GM19099 (cell line): ENCODE measurements around the gene SMIM10L2A.

ENCODE experiments used
- POLR2A ChIP-seq: IDR thresholded peaks from 3 replicates; pipeline ENCODE4 v1.6.1; 2011; ENCODE audit warnings: low read depth; ENCODE audit not compliant: insufficient read length; ENCODE audit errors: extremely low read depth

The SMIM10L2A gene

DNA sequence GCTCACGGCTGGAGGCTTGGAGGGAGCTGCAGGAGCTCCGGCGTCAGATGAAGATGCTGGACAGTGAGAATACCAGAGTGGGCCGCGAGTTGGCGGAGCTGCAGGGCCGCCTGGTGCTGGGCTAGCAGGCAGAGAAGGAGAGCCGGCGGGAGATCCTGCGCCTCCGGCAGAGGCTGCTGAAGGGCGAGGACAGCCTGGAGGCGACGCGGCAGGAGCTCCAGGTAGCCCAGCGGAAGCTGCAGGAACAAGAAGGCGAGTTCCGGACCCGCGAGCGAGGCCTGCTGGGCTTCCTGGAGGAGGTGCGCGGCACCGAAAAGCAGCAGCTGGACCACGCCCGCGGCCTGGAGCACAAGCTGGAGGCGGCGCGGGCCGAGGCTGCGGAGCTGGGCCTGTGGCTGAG lies 14.7 kb downstream of the SMIM10L2A start:
- TF ChIP-seq POLR2A = no peak

DNA sequence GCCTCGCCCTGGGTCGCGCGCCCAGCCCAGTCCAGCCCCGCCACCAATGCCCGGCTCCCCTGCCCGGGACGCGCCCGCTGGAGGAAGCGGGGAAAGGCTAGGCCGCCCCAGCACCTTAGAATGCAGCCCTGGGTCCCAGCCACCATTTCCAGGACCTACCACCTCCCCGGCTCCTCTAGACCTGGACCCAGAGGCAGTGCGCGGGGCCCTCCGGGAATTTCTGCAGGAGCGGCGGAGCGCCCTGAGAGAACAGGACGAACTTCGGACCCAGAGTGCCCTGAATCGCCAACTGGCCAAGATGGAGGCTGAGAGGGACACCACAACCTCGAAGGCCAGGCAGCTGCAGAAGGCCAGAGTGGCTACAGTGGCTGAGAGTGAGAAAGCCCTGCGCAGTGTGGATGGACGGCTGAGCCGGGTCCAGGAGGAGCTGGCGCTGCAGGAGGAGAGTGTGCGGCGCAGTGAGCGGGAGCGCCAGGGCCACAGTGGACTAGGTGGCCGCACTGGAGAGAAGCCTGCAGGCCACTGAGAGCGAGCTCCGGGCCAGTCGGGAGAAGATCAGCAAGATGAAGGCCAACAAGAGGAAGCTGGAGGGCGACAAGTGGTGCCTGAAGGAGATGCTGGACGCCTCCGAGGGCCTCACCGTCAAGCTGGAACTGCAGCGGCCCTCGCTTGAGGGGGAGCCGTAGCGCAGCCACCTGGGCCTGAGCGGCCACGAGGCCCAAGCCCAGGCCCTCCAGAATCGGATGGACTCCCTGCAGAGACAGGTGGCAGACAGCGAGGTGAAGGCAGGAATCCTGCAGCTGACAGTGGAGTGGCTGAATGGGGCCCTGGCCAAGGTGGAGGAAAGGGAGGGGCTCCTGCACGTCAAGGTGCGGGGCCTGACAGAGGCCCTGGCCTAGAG lies 15.5 kb downstream of the SMIM10L2A start:
- TF ChIP-seq POLR2A = no peak

DNA sequence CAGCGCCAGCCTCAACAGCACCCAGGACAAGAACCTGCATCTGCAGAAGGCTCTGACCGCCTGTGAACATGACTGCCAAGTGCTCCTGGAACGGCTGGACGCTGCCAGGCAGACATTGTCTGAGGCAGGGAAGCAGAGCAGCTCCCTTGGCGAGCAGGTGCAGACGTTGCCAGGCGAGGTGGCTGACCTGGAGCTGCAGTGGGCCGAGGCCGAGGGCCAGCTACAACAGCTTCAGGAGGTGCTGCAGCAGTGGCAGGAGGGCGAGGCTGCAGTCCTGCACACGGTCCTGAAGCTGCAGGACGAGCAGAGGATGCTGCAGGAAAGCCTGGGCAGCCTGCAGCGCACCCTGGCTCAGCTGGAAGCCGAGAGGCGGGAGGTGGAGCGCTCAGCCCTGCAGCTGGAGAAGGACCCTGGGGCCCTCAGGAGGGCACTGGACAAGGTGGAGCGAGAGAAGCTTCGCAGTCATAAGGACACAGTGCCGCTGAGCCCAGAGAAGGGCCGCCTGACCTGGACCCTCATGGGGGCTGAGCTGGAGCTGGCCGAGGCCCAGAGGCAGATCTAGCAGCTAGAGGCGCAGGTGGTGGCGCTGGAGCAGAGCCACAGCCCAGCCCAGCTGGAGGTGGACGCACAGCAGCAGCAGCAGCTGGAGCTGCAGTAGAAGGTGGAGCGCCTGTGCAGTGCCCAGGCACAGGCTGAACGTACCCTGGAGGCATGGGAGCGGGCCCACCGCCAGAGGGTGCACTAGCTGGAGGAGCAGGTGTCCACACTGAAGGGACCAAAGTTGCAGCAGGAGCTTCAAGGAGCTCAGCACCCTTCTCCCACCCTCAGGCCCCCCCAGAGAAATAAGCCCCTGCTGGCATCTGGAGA lies 16.4 kb downstream of the SMIM10L2A start:
- no peak for TF ChIP-seq POLR2A

DNA sequence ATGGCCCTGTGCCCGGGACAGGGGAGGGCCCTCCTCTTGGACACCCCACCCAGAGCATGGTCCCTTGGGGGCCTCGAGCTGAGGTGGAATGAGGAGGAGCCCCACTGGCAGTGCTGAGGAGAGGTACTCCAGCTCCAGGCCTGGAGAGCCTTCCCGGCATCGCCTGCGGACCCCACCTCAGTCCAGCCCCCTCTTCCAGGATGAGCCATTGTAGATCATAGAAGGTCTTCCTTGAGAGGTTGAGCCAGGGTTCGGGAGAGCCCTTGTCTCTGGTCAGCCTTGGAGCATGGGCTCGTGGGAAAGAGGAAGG lies 16.9 kb downstream of the SMIM10L2A start:
- no peak for TF ChIP-seq POLR2A

DNA sequence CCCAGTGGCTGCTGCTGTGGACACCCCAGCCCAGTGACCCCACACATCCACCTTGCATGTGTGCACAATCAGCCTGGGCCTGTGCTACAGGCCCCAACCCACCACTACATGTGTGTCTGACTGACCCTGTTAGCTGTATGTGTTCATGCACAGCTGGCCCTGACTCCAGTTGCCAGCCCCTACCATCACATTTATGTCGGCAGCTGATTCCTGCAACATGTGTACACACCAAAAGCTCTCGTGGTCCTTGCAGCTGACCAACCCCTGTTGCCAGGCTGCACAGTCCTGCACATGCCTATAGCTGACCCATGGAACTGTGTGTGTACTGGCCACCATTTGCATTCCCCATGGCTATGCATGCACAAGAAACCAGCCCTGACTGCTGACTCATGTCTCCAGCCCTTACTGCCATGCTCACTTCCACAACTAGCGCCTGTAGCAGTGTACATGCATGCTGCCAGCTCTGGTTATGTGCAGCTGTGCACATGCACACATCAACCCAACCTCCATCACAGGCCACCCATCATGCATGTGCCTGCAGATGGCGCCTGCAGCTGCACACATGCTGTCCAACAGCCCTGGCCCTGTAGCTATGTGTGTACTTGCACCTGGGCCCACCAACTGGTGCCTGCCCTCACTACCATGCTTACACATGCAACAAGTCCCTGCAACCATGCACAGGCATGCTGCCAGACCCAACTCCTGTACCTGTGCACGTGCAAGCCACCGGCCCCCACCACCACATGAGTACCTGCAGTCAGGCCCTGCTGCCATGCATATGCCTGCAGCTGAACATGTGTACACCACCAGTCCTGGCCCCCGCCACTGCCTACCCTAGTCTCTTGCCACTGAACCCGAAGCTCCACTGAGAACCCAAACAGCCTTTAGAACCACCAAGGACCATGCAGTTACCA lies 28.1 kb downstream of the SMIM10L2A start:
- no peak for TF ChIP-seq POLR2A

DNA sequence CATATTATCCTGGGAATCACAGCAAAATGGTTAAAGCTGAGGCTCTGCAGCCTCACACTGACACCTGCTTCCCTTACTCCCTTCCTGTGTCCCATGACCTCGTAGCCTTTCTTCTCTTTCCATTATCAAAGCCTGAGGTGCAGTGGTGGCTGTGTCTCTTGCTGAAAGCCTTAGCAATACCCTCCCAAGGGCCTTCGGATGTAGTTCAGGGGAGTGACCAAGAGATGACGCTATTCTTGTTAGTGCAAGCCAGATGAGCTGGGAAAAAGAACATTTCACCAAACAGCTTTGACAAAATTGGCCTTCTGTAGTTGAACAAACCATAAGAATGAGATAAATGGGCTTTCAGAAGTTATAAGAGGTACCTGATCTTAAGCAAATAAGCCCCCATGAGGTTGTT lies 31.6 kb downstream of the SMIM10L2A start:
- TF ChIP-seq POLR2A = no peak

DNA sequence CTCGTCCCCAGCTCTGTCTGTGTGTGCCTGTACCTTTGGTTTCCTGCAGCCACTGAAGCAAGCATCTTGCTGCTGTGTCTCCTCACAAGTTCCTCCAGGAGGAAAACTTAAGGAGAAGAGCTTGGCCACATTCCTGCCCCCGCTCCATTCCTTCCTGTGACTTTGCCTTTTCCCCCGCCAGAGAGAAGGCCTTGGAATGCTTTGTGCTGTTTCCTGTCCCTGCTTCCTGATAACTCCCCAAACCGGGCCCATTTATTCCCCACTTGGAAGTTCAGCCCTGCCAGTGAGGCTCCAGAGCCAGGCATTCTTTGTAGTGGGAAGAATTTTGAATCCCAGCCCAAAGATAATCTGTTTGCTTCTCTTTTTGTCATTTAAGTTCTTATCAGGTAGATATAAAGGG lies 33.1 kb downstream of the SMIM10L2A start:
- no peak for TF ChIP-seq POLR2A

DNA sequence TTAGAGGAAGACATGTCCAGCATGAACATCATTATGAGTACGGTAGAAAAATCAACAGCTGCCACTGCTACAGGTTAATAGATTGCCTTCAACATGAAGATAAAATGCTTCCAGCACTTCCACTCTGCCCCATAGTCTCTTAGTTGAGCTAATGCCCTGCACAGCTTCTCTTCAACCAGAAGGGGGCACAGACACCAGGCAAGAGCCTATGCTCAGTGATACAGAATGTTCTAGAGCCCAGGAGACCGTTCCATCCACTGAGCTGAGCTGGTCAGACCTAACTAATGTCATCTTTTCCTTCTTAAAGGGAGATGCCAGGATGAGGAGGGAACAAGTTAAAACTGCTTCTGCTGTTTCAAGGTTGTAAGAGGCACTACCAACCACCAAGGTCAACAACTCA lies 42.2 kb downstream of the SMIM10L2A start:
- no peak for TF ChIP-seq POLR2A

DNA sequence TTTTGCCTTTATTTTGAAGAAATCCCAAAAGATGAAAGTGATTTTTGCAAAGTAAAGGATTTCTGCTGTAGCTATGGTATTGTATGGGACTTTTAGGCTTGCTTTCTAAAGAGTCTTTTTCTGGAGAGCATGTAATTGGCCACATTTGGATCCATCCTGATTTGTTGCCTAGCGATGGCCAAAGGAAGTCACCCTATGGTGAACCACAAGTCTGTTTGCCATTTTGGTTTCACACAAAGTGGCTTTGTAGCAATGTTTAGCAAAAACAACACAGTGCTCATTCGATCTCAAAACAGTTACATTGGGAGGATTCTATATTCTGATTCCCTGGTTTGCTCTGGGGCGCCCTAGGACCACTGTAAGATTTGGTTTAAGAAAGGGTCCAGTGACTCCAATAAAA lies 54.6 kb downstream of the SMIM10L2A start:
- no peak for TF ChIP-seq POLR2A

DNA sequence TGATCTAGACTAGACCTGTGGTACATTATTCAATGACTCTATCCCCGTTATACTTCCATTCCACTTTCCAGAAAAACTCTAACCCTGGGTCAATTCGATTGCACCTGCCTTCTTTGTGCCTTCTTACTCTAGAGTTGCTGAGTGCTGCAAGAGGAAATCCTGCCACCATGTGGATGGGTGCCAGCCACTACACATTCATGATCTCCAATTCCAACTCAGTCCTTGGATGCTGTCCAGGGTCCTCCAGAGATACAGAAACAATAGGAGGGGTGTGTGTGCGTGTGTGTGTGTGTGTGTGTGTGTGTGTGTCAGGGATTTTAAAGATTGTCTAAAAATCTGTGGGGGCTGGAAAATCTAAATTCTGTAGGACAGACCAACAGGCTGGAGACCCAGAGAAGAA lies 55.8 kb downstream of the SMIM10L2A start:
- no peak for TF ChIP-seq POLR2A
